Activated CD4-positive, alpha-beta T cell treated with anti-CD3 and anti-CD28 coated beads, Interleukin-2, amount 50 U/mL, for 4 hours (primary cell): ENCODE data around the gene TCFL5.

Source experiments
- DNase-seq, 2 experiments: peaks; one replicate each; pipeline ENCODE4 v3.0.0-alpha.2; 2020

The TCFL5 gene

GRCh38 chr20:62794007-62794724, 67.5 kb downstream of the TCFL5 start:
- DNase-seq: peak; percentile 87 to 88

- no peak for DNase-seq
Observed at GRCh38 chr20:62793757-62794006, 67.9 kb downstream of the TCFL5 start.

GRCh38 chr20:62792940-62793756, 68.5 kb downstream of the TCFL5 start:
- no peak for DNase-seq

- DNase-seq: no peak
Observed at GRCh38 chr20:62792182-62792939, 69.3 kb downstream of the TCFL5 start.

- DNase-seq: peak; percentile 63 to 66
Observed at GRCh38 chr20:62791301-62792181, 70.1 kb downstream of the TCFL5 start.
